Heart right ventricle (tissue), 16 donors: Measurements from ENCODE around the gene CACNA1C. TPM values are rescaled to one million over a fixed set of nuclear protein-coding genes. Genes with fewer than 3 reads are reported as not detected.

Experiments
- ATAC-seq, 8 donors: fragments of 200-7000 bp; cut with Tn5 transposase; one replicate each; pipeline ENCODE4 v1.9.1; 2020; ENCODE audit warnings: mild to moderate bottlenecking in 8 of 8, moderate library complexity in 8 of 8, moderate number of reproducible peaks in 1 of 8
- DNase-seq, 2 donors: peaks; one replicate each; pipeline ENCODE4 v3.0.0-alpha.2; 2020
- H3K27ac ChIP-seq, 10 donors: fragments of 200-600 bp; sonication (generic) in 2 of 10; one replicate each; pipeline versions ENCODE4 v1.5.0 to v1.8.0; 2020 to 2022; ENCODE audit warnings: mild to moderate bottlenecking in 3 of 10
- H3K27me3 ChIP-seq, 7 donors: fragments of 200-600 bp; one replicate each; pipeline ENCODE4 v1.8.0; 2021 to 2022; ENCODE audit warnings: mild to moderate bottlenecking in 2 of 7
- H3K36me3 ChIP-seq, 9 donors: fragments of 200-600 bp; sonication (generic) in 1 of 9; one replicate each; pipeline versions ENCODE4 v1.5.0 to v1.8.0; 2020 to 2022; ENCODE audit warnings: mild to moderate bottlenecking in 2 of 9
- H3K4me1 ChIP-seq, 9 donors: fragments of 200-600 bp; sonication (generic) in 1 of 9; one replicate each; pipeline versions ENCODE4 v1.5.0 to v1.8.0; 2020 to 2022; ENCODE audit warnings: mild to moderate bottlenecking in 4 of 9
- H3K4me3 ChIP-seq, 10 donors: fragments of 200-600 bp; sonication (generic) in 2 of 10; one replicate each; pipeline versions ENCODE4 v1.5.0 to v1.8.0; 2020 to 2022; ENCODE audit warnings: mild to moderate bottlenecking in 7 of 10, moderate library complexity in 2 of 10
- H3K9me3 ChIP-seq, 11 donors: fragments of 200-600 bp in 10 of 11; sonication (generic) in 2 of 11; one replicate each; pipeline versions ENCODE4 v1.5.0 to v1.8.0; 2013 to 2022; ENCODE audit warnings: mild to moderate bottlenecking in 2 of 11, control low read depth in 1 of 11, moderate library complexity in 1 of 11
- WGBS, 2 donors: extraction: QIAGEN DNeasy Blood & Tissue Kit; methylation state at CpG; one replicate each; pipeline ENCODE4 v1.1.7; 2013; ENCODE audit warnings: inconsistent platforms in 1 of 2; 5-methylcytosine and 5-hydroxymethylcytosine counted together
- intact Hi-C, 10 donors: fragments of 100-400 bp; cut with DNase I; formaldehyde crosslinking; loops; one replicate each; pipeline versions ENCODE4 v1.11.1 to v1.14.2; 2022
- polyA plus RNA-seq, 2 donors: library from polyadenylated mRNA; stranded (reverse); fragments of 200-250 nt; gene quantifications; one replicate each; pipeline ENCODE4 v1.2.3, GENCODE V29; 2013
- total RNA-seq, 10 donors: library from RNA; stranded (reverse); fragmentation: NEBNext Ultra II Directional in 3 of 10; extraction: Animal tissue kit (Norgen Biotek cat#: 25700) in 3 of 10; gene quantifications; one replicate each; pipeline versions ENCODE4 v1.2.1 to v1.2.4, GENCODE V29; 2021 to 2023
- TF ChIP-seq, protein P1 (sequence below), 9 donors: fragments of 200-600 bp; sonication (generic) in 2 of 9; IDR thresholded peaks; one replicate each; pipeline versions ENCODE4 v1.5.0 to v1.8.0; 2021 to 2022; ENCODE audit warnings: antibody characterized with exemption in 9 of 9, mild to moderate bottlenecking in 5 of 9, moderate library complexity in 1 of 9
- donor health status: Arrhythmogenic right ventricular cardiomyopathy.
- donor health status: ischemic (EF 13 %, LVEDD 7.1; RV severe dilation, severe dysfunction).
- donor health status: healthy with polysubstance abuse.
- donor health status: DM: no; HTN: yes; CAD: no.
- donor health status: DM: no; HTN: no; CAD: no.
- donor health status: ischemic (EF 25% LVEDD 6.9; RV normal size, moderate dysfunction).
- donor health status: ischemic (EF 25% LVEDD 5.7; RV mildly dilated, moderate dysfunction).
- donor health status: healthy.
- donor health status: DM: yes; HTN: yes; CAD: no.
- donor health status: Ischemic cardiomyopathy.
- donor health status: ischemic (EF 35%, LVEDD 5.7; RV mildly dilated, moderate dysfunction).
- donor health status: nonischemic (EF 11% LVEDD 7.7; RV severe dilation, severe dysfunction).
- donor health status: DM: yes; HTN: yes; CAD: no.
- donor health status: PGD.
- donor health status: ischemic (EF 29% LVEDD 5.4; RV normal size, mild dysfunction).
- donor health status: nonischemic (EF 23%, LVEDD 6.1; RV moderate dilation, normal function).

Gene CACNA1C
- total and polyA plus RNA-seq, 12 donors: 19.1 to 222 (median 183) TPM

DNA sequence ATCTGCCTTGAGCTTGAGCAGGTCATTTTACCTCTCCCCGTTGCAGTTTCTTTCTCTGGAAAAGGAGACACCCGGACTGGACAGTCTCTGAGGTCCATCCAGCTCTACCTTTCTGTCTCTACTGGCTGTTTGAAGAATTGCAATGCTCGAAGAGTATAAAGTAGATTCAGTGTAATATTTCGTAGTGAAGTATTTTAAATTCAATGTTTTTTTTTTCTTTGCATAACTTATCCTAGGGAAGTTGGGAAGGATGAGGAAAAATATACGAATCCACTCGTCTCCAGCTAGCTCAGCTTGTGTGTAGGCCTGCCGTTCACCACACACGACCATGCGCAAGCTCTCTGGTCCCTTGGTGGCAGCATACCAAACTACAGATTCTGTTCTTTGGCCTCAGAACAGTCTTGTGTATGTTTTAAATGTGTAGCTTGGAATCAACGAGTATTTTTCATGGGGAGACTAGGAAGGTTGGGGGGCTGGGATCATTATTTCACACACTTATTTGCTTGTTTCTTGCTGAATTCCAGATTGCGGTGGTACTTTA is 307.9 kb downstream of the CACNA1C start:
- H3K36me3 ChIP-seq: no peaks in the 10 kb centered on the region
- ATAC-seq (no peak), DNase-seq (no peak)
- TF ChIP-seq, protein P1, sequence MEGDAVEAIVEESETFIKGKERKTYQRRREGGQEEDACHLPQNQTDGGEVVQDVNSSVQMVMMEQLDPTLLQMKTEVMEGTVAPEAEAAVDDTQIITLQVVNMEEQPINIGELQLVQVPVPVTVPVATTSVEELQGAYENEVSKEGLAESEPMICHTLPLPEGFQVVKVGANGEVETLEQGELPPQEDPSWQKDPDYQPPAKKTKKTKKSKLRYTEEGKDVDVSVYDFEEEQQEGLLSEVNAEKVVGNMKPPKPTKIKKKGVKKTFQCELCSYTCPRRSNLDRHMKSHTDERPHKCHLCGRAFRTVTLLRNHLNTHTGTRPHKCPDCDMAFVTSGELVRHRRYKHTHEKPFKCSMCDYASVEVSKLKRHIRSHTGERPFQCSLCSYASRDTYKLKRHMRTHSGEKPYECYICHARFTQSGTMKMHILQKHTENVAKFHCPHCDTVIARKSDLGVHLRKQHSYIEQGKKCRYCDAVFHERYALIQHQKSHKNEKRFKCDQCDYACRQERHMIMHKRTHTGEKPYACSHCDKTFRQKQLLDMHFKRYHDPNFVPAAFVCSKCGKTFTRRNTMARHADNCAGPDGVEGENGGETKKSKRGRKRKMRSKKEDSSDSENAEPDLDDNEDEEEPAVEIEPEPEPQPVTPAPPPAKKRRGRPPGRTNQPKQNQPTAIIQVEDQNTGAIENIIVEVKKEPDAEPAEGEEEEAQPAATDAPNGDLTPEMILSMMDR (IDR thresholded peaks at IDR 0.05): peak in 7 of 9 donors; percentile 6 to 42 (median 30)
- intact Hi-C loops: no loop called here
- H3K27me3 ChIP-seq: no peaks in the 10 kb centered on the region
- peak overlapping the region in 4 of 10 donors; percentile 17 to 47 (median 28) for H3K27ac ChIP-seq
- H3K9me3 ChIP-seq: no peaks in the 10 kb centered on the region
- WGBS, 2 donors: 85 to 90% methylated on average over 11 of the region's 11 CpGs
- H3K4me3 ChIP-seq: no peak overlapping the region
- peaks cover 7 to 83% (median 44%) of the 10 kb centered on the region in 9 donors for H3K4me1 ChIP-seq

DNA sequence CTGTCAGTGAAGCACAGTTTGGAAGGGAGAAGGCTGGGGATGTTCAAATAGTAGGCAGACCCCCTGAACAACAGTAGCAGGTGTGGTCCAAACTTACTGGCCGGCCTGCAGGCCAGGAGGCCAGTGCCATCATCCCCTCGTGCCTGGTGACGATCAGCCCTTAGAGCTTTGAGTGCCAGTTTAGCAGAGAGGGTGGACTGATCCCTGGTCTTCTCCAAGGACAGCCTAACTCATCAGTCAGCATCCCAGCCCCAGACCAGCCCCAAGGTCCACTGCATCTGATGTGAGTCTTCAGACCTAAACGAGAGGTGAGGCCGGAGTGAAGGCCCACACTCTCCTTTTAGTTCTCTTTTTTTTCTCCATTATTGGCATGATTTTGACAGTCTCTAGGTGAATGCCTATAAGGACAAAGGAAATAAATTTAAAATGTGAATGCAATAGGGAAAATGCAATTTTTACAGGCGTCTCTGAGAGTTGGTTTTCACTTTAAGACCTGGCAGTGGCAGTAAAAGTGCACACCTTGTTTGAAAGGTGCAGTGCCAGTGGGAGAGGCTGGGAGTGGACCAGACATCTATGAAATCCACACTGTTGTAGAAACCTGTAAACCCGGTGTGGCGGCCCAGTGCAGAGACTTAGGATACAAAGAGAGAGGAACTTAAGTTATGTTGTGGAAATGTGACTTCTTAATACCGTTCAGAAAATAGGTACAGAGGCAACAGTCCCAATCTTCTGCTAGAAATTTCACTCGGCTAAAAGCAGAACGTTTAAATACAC is 311.2 kb downstream of the CACNA1C start:
- ATAC-seq: no peak
- Histone ChIP-seq H3K27ac (peak overlapping the region in 2 of 10 donors; percentile 12 to 39), H3K4me3 (no peak overlapping the region), H3K9me3 (no peaks in the 10 kb centered on the region), H3K4me1 (peaks cover 0 to 51% (median 29%) of the 10 kb centered on the region in 9 donors), H3K27me3 (no peaks in the 10 kb centered on the region), H3K36me3 (no peaks in the 10 kb centered on the region)
- DNase-seq: no peak
- intact Hi-C loops: no loop called here
- TF ChIP-seq, protein P1 (IDR thresholded peaks at IDR 0.05): no peak
- WGBS, 2 donors: 84% methylated on average over 11 of the region's 11 CpGs

DNA sequence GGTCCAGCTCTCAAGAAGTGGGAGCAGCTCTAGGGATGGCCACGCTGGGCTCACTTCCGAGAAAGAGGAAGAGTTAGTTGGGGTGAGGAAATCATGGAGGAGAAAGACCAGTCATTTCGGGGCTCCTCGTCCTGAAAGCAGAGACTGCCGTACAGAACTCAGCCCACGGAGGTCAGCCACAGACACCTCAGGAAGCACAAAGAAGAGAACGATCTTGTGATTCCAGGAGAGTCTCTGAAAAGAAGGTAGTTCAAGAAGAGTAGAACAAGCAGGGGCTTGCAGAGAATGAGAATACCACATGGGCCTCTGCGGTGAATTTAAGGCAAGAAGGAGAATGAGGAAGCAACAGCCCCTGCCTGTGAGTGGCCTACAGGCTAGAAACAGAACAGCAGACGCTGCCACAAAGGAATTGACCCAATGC is 311.9 kb downstream of the CACNA1C start:
- no peaks in the 10 kb centered on the region for H3K9me3 ChIP-seq
- peaks cover 0 to 45% (median 23%) of the 10 kb centered on the region in 9 donors for H3K4me1 ChIP-seq
- DNase-seq (no peak), ATAC-seq (peak in 1 of 8 donors; percentile 21)
- no peak overlapping the region for H3K4me3 ChIP-seq
- intact Hi-C loops: no loop called here
- WGBS, 2 donors: 81 to 82% methylated on average over 9 of the region's 9 CpGs
- H3K27ac ChIP-seq: peak overlapping the region in 1 of 10 donors; percentile 12
- no peaks in the 10 kb centered on the region for H3K36me3 ChIP-seq
- H3K27me3 ChIP-seq: no peaks in the 10 kb centered on the region
- TF ChIP-seq, protein P1 (IDR thresholded peaks at IDR 0.05): no peak

DNA sequence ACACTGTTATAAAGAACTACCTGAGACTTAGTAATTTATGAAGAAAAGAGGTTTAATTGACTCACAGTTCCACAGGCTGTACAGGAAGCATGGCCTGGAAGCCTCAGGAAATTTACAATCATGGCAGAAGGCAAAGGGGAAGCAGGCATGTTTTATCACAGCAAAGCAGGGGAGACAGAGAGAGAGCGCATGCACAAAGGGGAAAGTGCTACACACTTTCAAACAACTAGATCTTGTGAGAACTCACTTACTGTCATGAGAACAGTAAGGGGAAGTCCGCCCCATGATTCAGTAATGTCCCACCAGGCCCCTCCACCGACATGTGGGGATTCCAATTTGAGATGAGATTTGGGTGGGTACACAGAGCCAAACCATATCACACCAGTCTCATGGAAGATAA is 313.9 kb downstream of the CACNA1C start:
- TF ChIP-seq, protein P1 (IDR thresholded peaks at IDR 0.05): no peak
- no peaks in the 10 kb centered on the region for H3K9me3 ChIP-seq
- DNase-seq (no peak), ATAC-seq (no peak)
- no peak overlapping the region for H3K4me3 ChIP-seq
- no peaks in the 10 kb centered on the region for H3K36me3 ChIP-seq
- no peaks in the 10 kb centered on the region for H3K27me3 ChIP-seq
- H3K4me1 ChIP-seq: peaks cover 0 to 31% (median 20%) of the 10 kb centered on the region in 9 donors
- WGBS, 2 donors: 78 to 80% methylated on average over 3 of the region's 3 CpGs
- intact Hi-C loops: no loop called here
- H3K27ac ChIP-seq: no peak overlapping the region
